Stomach (tissue), 9 donors: ENCODE results near the gene NUP62. TPM values are rescaled to one million over a fixed set of nuclear protein-coding genes. Genes with fewer than 3 reads are reported as not detected.

Experiments
- DNase-seq, 2 donors: peaks; one replicate each; pipeline versions ENCODE4 v3.0.0 to v3.0.0-alpha.2; 2013 to 2019
- H3K27ac ChIP-seq, 5 donors: fragments of 200-600 bp in 4 of 5; sonication (generic) in 4 of 5; one replicate each; pipeline ENCODE4 v1.5.1; 2013 to 2019; ENCODE audit warnings: mild to moderate bottlenecking in 1 of 5, moderate library complexity in 1 of 5
- H3K27me3 ChIP-seq, 3 donors: fragments of 200-600 bp; sonication (generic); one replicate each; pipeline ENCODE4 v1.5.1; 2017 to 2019; ENCODE audit warnings: mixed run types in 1 of 3
- H3K36me3 ChIP-seq, 4 donors: fragments of 200-600 bp; sonication (generic); 1 replicate in 3 of 4; 2 replicates in 1 of 4; pipeline ENCODE4 v1.5.1; 2016 to 2019
- H3K4me1 ChIP-seq, 4 donors: fragments of 200-600 bp; sonication (generic); one replicate each; pipeline ENCODE4 v1.5.1; 2016 to 2019
- H3K4me3 ChIP-seq, 4 donors: fragments of 200-600 bp; sonication (generic) in 3 of 4; one replicate each; pipeline ENCODE4 v1.5.1; 2016 to 2019; ENCODE audit warnings: mild to moderate bottlenecking in 1 of 4
- H3K9me3 ChIP-seq, 4 donors: fragments of 200-600 bp; sonication (generic); one replicate each; pipeline ENCODE4 v1.5.1; 2016 to 2019
- EP300 ChIP-seq: sonication (generic); formaldehyde crosslinking; IDR thresholded peaks from one replicate; pipeline ENCODE4 v1.6.1; 2017; ENCODE audit warnings: antibody characterized with exemption
- POLR2A ChIP-seq, 4 donors: fragments of 450-650 bp; IDR thresholded peaks; one replicate each; pipeline ENCODE4 v1.6.1; 2016; ENCODE audit warnings: antibody characterized with exemption in 4 of 4, control low read depth in 2 of 4, mild to moderate bottlenecking in 1 of 4, moderate library complexity in 1 of 4
- POLR2AphosphoS5 ChIP-seq, 3 donors: sonication (generic); formaldehyde crosslinking; IDR thresholded peaks; one replicate each; pipeline ENCODE4 v1.6.1; 2016; ENCODE audit warnings: antibody characterized with exemption in 3 of 3
- WGBS, 5 donors: extraction: QIAGEN DNeasy Blood & Tissue Kit in 3 of 5; methylation state at CpG; one replicate each; pipeline versions ENCODE4 v1.1.5 to v1.1.7; 2013 to 2018; 5-methylcytosine and 5-hydroxymethylcytosine counted together
- intact Hi-C: fragments of 100-400 bp; cut with DNase I; formaldehyde crosslinking; loops from one replicate; pipeline ENCODE4 v1.15.1; 2023; ENCODE audit warnings: low total_unique reads
- polyA plus RNA-seq, 3 donors: library from polyadenylated mRNA; stranded (reverse); fragments of 200-250 nt; gene quantifications; one replicate each; pipeline ENCODE4 v1.2.3, GENCODE V29; 2013
- total RNA-seq, 5 donors: library from RNA; depleted of rRNA; stranded (reverse); fragments of >200 nt; gene quantifications; one replicate each; pipeline versions ENCODE4 v1.1.0 to v1.2.3, GENCODE V29; 2014 to 2016
- TF ChIP-seq, protein P1 (sequence below), 7 experiments: fragments of 450-650 bp in 4 of 7; fragments of 200-600 bp in 3 of 7; sonication (generic) in 3 of 7; IDR thresholded peaks; one replicate each; pipeline ENCODE4 v1.5.1; 2016 to 2019; ENCODE audit warnings: antibody characterized with exemption in 7 of 7, control low read depth in 2 of 7, mild to moderate bottlenecking in 1 of 7
- donor health status: healthy with polysubstance abuse.
- donor health status: Bipolar disorder and iron deficiency.
- donor health status: healthy.

Gene NUP62
- total and polyA plus RNA-seq, 8 donors, result 5.3 to 58.0 (median 15.2) TPM

DNA sequence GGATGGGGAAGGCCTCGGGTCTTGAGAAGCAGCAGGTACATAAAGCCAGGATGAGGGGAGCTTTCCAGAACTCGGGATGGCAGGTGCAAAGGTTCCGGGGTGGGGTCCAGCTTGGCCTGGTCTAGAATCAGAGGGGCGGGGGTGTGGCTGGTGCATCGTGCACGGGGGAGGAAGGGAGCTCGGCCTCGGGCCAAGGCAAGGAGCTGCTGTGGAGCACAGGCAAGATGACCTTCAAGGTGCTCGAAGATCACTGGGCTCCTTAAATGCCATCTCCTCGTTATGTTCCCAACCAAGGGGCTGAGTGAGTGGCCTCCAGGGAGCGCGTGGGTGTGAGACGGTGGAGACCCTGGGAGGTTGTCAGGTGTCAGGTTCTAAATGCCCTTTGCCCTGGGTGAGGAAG lies 47.8 kb upstream of the NUP62 start:
- no peaks in the 10 kb centered on the region for H3K9me3 ChIP-seq
- H3K4me3 ChIP-seq, result no peak overlapping the region
- H3K27me3 ChIP-seq, result no peaks in the 10 kb centered on the region
- intact Hi-C loops, result no loop called here
- H3K4me1 ChIP-seq, result peaks cover 0 to 5% (median 2%) of the 10 kb centered on the region in 4 donors
- H3K27ac ChIP-seq, result no peak overlapping the region
- H3K36me3 ChIP-seq, result peaks cover 24 to 81% (median 77%) of the 10 kb centered on the region in 4 donors
- 77 to 93% (median 83%) methylated on average over 13 of the region's 13 CpGs for WGBS, 5 donors
- DNase-seq, result no peak
- no peak for TF ChIP-seq EP300
- TF ChIP-seq, protein P1, sequence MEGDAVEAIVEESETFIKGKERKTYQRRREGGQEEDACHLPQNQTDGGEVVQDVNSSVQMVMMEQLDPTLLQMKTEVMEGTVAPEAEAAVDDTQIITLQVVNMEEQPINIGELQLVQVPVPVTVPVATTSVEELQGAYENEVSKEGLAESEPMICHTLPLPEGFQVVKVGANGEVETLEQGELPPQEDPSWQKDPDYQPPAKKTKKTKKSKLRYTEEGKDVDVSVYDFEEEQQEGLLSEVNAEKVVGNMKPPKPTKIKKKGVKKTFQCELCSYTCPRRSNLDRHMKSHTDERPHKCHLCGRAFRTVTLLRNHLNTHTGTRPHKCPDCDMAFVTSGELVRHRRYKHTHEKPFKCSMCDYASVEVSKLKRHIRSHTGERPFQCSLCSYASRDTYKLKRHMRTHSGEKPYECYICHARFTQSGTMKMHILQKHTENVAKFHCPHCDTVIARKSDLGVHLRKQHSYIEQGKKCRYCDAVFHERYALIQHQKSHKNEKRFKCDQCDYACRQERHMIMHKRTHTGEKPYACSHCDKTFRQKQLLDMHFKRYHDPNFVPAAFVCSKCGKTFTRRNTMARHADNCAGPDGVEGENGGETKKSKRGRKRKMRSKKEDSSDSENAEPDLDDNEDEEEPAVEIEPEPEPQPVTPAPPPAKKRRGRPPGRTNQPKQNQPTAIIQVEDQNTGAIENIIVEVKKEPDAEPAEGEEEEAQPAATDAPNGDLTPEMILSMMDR (IDR thresholded peaks at IDR 0.05), result no peak
- no peak for TF ChIP-seq POLR2AphosphoS5 (IDR thresholded peaks at IDR 0.05)
- TF ChIP-seq POLR2A (IDR thresholded peaks at IDR 0.05), result no peak

DNA sequence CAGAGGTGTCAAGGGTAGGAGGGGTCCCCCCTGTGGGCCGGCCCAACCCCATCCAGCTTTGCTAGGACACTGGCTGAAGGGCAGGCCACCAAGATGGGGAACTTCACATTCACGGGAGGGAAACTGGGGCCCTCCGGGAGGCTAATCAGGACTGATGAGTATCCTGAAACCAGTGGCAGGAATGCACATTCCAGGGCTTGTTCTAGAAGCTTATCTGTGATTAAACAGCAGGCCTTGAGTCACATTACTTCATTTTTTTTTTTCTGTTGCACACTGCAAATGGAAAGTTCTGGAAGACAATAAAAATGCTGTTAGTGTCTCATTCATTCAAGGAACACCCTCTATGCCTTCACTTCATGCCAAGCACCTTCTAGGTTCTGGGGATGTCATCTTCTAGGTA lies 47.2 kb upstream of the NUP62 start:
- 69 to 81% (median 77%) methylated on average over 3 of the region's 3 CpGs for WGBS, 5 donors
- no peaks in the 10 kb centered on the region for H3K9me3 ChIP-seq
- H3K27me3 ChIP-seq, result peaks cover 0 to 4% (median 0%) of the 10 kb centered on the region in 3 donors
- H3K4me3 ChIP-seq, result no peak overlapping the region
- H3K4me1 ChIP-seq, result peaks cover 0 to 9% (median 6%) of the 10 kb centered on the region in 4 donors
- no peak overlapping the region for H3K27ac ChIP-seq
- intact Hi-C loops, result no loop called here
- no peak for DNase-seq
- no peak for TF ChIP-seq POLR2AphosphoS5 (IDR thresholded peaks at IDR 0.05)
- no peak for TF ChIP-seq EP300
- TF ChIP-seq, protein P1 (IDR thresholded peaks at IDR 0.05), result no peak
- no peak for TF ChIP-seq POLR2A (IDR thresholded peaks at IDR 0.05)
- H3K36me3 ChIP-seq, result peaks cover 18 to 75% (median 71%) of the 10 kb centered on the region in 4 donors

DNA sequence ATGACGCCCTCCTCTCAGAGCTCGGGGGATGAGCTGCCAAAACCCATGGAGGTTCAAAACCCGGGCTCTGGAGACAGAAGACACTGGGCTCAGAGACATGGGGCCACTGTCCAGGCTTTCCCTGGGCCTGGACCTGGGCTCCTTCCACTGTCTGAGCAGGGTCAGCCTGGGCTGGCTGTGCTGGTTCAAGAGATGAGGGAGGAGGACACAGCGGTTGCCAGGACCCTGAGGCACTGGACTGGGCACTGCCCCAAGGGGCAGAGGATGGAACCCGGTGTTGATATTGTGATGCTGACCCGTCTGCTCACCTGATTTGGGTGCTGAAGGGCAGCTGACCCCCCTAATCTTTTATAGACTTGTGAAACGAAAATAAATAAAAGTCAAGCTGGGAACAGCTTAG lies 45.7 kb upstream of the NUP62 start:
- Histone ChIP-seq H3K4me3 (no peak overlapping the region), H3K4me1 (peaks cover 0 to 9% (median 7%) of the 10 kb centered on the region in 4 donors), H3K36me3 (peaks cover 18 to 61% (median 57%) of the 10 kb centered on the region in 4 donors), H3K9me3 (no peaks in the 10 kb centered on the region), H3K27me3 (peaks cover 0 to 9% (median 0%) of the 10 kb centered on the region in 3 donors), H3K27ac (no peak overlapping the region)
- TF ChIP-seq POLR2A (IDR thresholded peaks at IDR 0.05), result no peak
- no peak for TF ChIP-seq POLR2AphosphoS5 (IDR thresholded peaks at IDR 0.05)
- TF ChIP-seq EP300, result no peak
- TF ChIP-seq, protein P1 (IDR thresholded peaks at IDR 0.05), result no peak
- 79 to 86% (median 83%) methylated on average over 6 to 7 of the region's 7 CpGs for WGBS, 5 donors
- intact Hi-C loops, result no loop called here
- no peak for DNase-seq

DNA sequence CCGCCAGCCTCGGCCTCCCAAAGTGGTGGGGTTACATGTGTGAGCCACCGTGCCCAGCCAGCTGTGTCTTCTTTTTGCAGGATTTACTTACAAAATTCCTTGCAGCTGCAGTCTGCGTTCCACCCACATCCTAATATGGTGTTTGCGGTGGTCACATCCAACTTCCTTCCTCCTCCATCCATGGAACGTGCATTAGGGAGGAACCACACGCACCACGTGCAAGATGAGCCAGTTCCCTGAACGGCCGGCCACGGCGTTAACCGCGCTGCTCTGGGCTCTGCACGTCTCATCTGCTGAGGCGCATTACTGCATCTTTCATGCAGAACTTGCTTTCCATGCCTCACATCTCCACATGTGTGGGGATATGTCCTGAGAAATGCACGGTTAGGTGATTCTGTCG lies 44.7 kb upstream of the NUP62 start:
- TF ChIP-seq, protein P1 (IDR thresholded peaks at IDR 0.05), result no peak
- TF ChIP-seq POLR2AphosphoS5 (IDR thresholded peaks at IDR 0.05) (no peak), EP300 (no peak), POLR2A (IDR thresholded peaks at IDR 0.05) (no peak)
- Histone ChIP-seq H3K27ac (no peak overlapping the region), H3K9me3 (no peaks in the 10 kb centered on the region), H3K27me3 (peaks cover 0 to 13% (median 2%) of the 10 kb centered on the region in 3 donors), H3K36me3 (peaks cover 15 to 51% (median 47%) of the 10 kb centered on the region in 4 donors), H3K4me3 (no peak overlapping the region), H3K4me1 (peaks cover 0 to 9% (median 7%) of the 10 kb centered on the region in 4 donors)
- intact Hi-C loops, result no loop called here
- 72 to 92% (median 88%) methylated on average over 18 of the region's 18 CpGs for WGBS, 5 donors
- DNase-seq, result no peak
